Measurements from ENCODE around the gene ULK4.

GRCh38 chr3:41603807-41604206 lies 358.1 kb downstream of the ULK4 start:
- TF ChIP-seq CTCF (IDR thresholded peaks at IDR 0.05), result no peak
- no peak for TF ChIP-seq POLR2A (IDR thresholded peaks at IDR 0.05)

Data from tibial nerve (tissue), 3 donors.